Osteoblast (primary cell): ENCODE results near the gene FXYD3. TPM values are rescaled to one million over a fixed set of nuclear protein-coding genes. Genes with fewer than 3 reads are reported as not detected.

Source experiments
- DNase-seq: peaks from one replicate; pipeline ENCODE4 v3.0.0; 2011; ENCODE audit warnings: low spot score, mixed read lengths; ENCODE audit not compliant: insufficient read length; ENCODE audit errors: missing footprints
- H2AFZ ChIP-seq: 2 replicates; pipeline ENCODE4 v1.6.0; 2011; ENCODE audit warnings: mild to moderate bottlenecking, low read length
- H3K27ac ChIP-seq: 2 replicates; pipeline ENCODE4 v1.5.1; 2011; ENCODE audit warnings: mild to moderate bottlenecking, low read depth, low read length, moderate library complexity
- H3K27me3 ChIP-seq: 2 replicates; pipeline ENCODE4 v1.6.0; 2012; ENCODE audit warnings: mild to moderate bottlenecking, control low read depth, inconsistent platforms, low read length, moderate library complexity; ENCODE audit not compliant: insufficient read depth
- H3K36me3 ChIP-seq: 2 replicates; pipeline ENCODE4 v1.5.1; 2011; ENCODE audit warnings: mild to moderate bottlenecking, low read length, control low read depth, moderate library complexity; ENCODE audit not compliant: insufficient read depth
- H3K4me1 ChIP-seq: 2 replicates; pipeline ENCODE4 v1.5.1; 2011; ENCODE audit warnings: mild to moderate bottlenecking, low read length, control low read depth, moderate library complexity; ENCODE audit not compliant: insufficient read depth
- H3K4me2 ChIP-seq: 2 replicates; pipeline ENCODE4 v1.6.0; 2011; ENCODE audit warnings: mild to moderate bottlenecking, low read length; ENCODE audit not compliant: insufficient read depth
- H3K4me3 ChIP-seq: fragments of 200-600 bp; sonication (generic); 3 replicates; pipeline ENCODE4 v1.5.1; 2012; ENCODE audit warnings: mild to moderate bottlenecking, low read length, inconsistent platforms; ENCODE audit not compliant: insufficient read depth
- H3K79me2 ChIP-seq: 2 replicates; pipeline ENCODE4 v1.6.0; 2012; ENCODE audit warnings: mild to moderate bottlenecking, low read length, control low read depth, inconsistent platforms; ENCODE audit not compliant: insufficient read depth
- H3K9me3 ChIP-seq: 2 replicates; pipeline ENCODE4 v1.5.1; 2011; ENCODE audit warnings: low read depth, low read length, control low read depth
- H4K20me1 ChIP-seq: 2 replicates; pipeline ENCODE4 v1.6.0; 2012; ENCODE audit warnings: mild to moderate bottlenecking, low read length, control low read depth; ENCODE audit not compliant: insufficient read depth
- total RNA-seq: library from RNA; depleted of rRNA; stranded (reverse); fragments of >200 nt; gene quantifications from 2 replicates; pipeline ENCODE4 v1.2.3, GENCODE V29; 2012
- TF ChIP-seq, protein P1 (sequence below): IDR thresholded peaks from 2 replicates; pipeline ENCODE4 v1.5.1; 2011; ENCODE audit warnings: mild to moderate bottlenecking, low read depth, low read length, moderate library complexity; ENCODE audit errors: extremely low read depth

FXYD3 gene
- total RNA-seq, 1 donor: not detected

DNA sequence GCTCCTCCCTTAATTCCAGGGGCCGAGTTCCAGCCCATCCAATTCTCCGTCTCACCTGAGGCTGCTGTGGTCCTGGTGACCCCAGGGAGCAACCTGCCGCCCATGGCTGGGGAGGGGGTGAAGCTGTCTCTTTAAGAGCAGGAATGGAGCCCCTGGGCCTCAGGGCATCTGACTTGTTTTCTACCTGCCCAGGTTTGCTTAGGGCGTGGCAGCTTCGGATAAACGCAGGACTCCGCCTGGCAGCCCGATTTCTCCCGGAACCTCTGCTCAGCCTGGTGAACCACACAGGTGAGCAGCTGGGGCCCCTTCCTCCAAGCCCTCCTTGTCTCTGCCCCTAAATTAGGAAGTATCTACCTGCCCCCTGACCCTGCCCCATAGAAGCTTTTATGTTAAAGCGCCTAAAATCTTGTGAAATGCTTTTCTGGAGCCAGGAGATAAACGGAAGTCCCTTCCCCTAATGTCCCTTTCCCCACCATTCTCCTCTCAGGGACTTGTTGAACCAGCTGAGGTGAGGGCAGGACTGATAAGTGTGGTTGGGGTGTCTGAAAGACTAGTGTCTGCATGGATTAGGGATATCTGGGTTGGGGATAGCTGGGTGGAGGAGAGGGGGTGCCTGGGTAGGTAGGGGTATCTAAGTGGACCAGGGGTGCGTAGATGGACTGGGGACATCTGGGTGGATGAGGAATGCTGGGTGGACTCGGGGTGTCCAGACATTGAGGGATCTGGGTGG, 614 bp downstream of the FXYD3 start:
- Histone ChIP-seq H3K4me2 (no peak overlapping the region), H3K27me3 (peaks cover 14% of the 10 kb centered on the region), H4K20me1 (no peaks in the 10 kb centered on the region), H3K4me1 (peaks cover 8% of the 10 kb centered on the region), H3K36me3 (no peaks in the 10 kb centered on the region), H3K79me2 (no peaks in the 10 kb centered on the region), H2AFZ (no peak overlapping the region), H3K9me3 (no peaks in the 10 kb centered on the region), H3K27ac (no peak overlapping the region), H3K4me3 (no peak overlapping the region)
- DNase-seq: no peak
- TF ChIP-seq, protein P1, sequence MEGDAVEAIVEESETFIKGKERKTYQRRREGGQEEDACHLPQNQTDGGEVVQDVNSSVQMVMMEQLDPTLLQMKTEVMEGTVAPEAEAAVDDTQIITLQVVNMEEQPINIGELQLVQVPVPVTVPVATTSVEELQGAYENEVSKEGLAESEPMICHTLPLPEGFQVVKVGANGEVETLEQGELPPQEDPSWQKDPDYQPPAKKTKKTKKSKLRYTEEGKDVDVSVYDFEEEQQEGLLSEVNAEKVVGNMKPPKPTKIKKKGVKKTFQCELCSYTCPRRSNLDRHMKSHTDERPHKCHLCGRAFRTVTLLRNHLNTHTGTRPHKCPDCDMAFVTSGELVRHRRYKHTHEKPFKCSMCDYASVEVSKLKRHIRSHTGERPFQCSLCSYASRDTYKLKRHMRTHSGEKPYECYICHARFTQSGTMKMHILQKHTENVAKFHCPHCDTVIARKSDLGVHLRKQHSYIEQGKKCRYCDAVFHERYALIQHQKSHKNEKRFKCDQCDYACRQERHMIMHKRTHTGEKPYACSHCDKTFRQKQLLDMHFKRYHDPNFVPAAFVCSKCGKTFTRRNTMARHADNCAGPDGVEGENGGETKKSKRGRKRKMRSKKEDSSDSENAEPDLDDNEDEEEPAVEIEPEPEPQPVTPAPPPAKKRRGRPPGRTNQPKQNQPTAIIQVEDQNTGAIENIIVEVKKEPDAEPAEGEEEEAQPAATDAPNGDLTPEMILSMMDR: no peak

DNA sequence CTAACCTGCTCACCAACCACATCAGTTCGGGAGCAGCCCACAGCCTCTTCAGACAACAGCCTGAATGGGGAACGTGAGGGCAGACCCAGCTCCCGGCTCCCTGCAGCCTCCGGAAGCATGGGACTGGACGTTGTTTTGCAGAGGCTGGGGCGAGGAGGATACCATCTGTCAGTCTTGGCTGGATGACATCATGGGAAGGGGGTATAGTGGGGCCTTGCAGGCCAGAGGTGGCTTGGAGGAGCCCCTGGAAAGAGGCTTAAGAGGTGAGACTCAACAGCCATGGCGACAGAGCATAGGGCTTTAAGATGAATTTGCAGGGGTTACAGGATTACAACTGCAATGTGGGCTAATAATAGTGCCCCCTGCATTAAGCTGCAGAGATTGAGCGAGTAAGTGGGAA, 1.5 kb downstream of the FXYD3 start:
- TF ChIP-seq, protein P1: no peak
- Histone ChIP-seq H3K27me3 (peaks cover 14% of the 10 kb centered on the region), H3K79me2 (no peaks in the 10 kb centered on the region), H3K27ac (no peak overlapping the region), H2AFZ (no peak overlapping the region), H3K4me1 (peaks cover 13% of the 10 kb centered on the region), H4K20me1 (no peaks in the 10 kb centered on the region), H3K36me3 (no peaks in the 10 kb centered on the region), H3K4me3 (no peak overlapping the region), H3K4me2 (no peak overlapping the region), H3K9me3 (no peaks in the 10 kb centered on the region)
- DNase-seq: no peak

DNA sequence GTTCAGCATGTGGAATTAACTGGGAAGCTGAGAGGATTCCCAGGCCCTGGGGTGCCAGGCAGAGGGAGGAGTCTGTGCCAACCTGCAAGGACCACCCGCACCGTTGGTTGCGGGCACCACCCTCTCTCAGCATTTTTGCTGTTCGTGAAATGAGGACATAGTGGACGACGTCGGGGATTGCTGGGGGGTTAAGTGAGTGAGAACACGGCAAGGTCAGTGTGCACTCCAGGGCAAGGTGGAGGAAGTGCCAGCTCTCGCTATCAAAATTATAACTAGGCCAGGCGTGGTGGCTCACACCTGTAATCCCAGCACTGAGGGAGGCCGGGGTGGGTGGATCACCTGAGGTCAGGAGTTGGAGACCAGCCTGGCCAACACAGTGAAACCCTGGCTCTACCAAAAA, 2.2 kb downstream of the FXYD3 start:
- Histone ChIP-seq H3K27ac (no peak overlapping the region), H3K4me1 (peaks cover 18% of the 10 kb centered on the region), H3K27me3 (peaks cover 14% of the 10 kb centered on the region), H2AFZ (no peak overlapping the region), H3K4me2 (no peak overlapping the region), H3K4me3 (no peak overlapping the region), H3K36me3 (no peaks in the 10 kb centered on the region), H3K79me2 (no peaks in the 10 kb centered on the region), H4K20me1 (no peaks in the 10 kb centered on the region), H3K9me3 (no peaks in the 10 kb centered on the region)
- DNase-seq: no peak
- TF ChIP-seq, protein P1: no peak

DNA sequence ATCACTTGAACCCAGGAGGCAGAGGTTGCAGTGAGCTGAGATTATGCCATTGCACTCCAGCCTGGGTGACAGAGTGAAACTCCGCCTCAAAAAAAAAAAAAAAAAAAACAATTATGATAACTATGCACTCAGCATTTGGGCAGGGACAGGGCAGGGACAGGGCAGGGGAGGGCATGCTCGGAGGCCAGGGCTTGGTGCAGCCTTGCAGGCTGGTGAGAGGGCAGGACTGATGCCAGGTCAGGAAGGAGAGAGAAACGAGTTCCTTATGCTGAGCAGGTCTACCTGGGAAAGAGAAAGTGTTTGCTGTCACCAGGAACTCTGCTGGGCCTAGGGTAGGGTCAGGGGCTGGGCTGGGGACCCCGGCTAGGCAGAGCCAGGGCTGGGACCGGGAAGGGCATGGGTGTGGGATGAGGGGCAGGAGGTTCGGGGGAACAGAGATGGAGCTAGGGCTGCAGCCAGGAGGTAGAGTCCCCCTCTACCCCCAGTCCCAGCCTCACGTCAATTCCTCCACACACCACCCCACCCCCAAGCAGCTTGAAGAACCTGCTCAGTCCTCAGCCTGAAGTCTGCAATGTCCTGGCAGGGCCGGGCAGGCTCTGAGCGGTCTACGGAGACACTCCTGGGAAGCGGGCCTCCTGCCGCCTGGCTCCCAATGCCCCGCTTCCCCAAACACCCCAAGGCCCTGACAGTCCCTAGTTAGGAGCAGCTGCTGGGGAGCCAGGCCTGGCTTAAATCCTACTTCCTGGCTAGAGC, 2.8 kb downstream of the FXYD3 start:
- Histone ChIP-seq H4K20me1 (no peaks in the 10 kb centered on the region), H3K4me1 (peaks cover 25% of the 10 kb centered on the region), H3K79me2 (no peaks in the 10 kb centered on the region), H3K4me2 (no peak overlapping the region), H3K4me3 (no peak overlapping the region), H3K9me3 (no peaks in the 10 kb centered on the region), H3K27ac (no peak overlapping the region), H3K36me3 (no peaks in the 10 kb centered on the region), H3K27me3 (peaks cover 14% of the 10 kb centered on the region), H2AFZ (no peak overlapping the region)
- TF ChIP-seq, protein P1: no peak
- no peak for DNase-seq
